ENCODE data around the gene ZNF277.

ZNF277 gene

GRCh38 chr7:112257073-112257472, 50.6 kb downstream of the ZNF277 start:
- DNase-seq (ENCODE audit: low read depth): no peak
- TF ChIP-seq CTCF (IDR thresholded peaks at IDR 0.05; ENCODE audit: insufficient read depth, low read depth, low read length, missing control alignments): no peak
- H3K4me3 ChIP-seq (ENCODE audit: low read depth, low read length): no peak overlapping the region

- DNase-seq (ENCODE audit: low read depth): no peak
- no peak for TF ChIP-seq CTCF (IDR thresholded peaks at IDR 0.05; ENCODE audit: insufficient read depth, low read depth, low read length, missing control alignments)
- H3K4me3 ChIP-seq (ENCODE audit: low read depth, low read length): no peak overlapping the region
Measured at GRCh38 chr7:112260911-112261310, 54.4 kb downstream of the ZNF277 start.

- DNase-seq (ENCODE audit: low read depth): no peak
- TF ChIP-seq CTCF (IDR thresholded peaks at IDR 0.05; ENCODE audit: insufficient read depth, low read depth, low read length, missing control alignments): no peak
Measured at GRCh38 chr7:112262036-112262435, 55.5 kb downstream of the ZNF277 start.

GRCh38 chr7:112262855-112263487, 56.5 kb downstream of the ZNF277 start:
- no peak overlapping the region for H3K4me3 ChIP-seq (ENCODE audit: low read depth, low read length)
- no peak for TF ChIP-seq CTCF (IDR thresholded peaks at IDR 0.05; ENCODE audit: insufficient read depth, low read depth, low read length, missing control alignments)
- DNase-seq (ENCODE audit: low read depth): no peak

More at GRCh38 chr7:112262036-112262435, 55.5 kb downstream of the ZNF277 start:
- no peak overlapping the region for H3K4me3 ChIP-seq (ENCODE audit: low read depth, low read length)

- H3K4me3 ChIP-seq (ENCODE audit: low read depth, low read length): no peak overlapping the region
- no peak for DNase-seq (ENCODE audit: low read depth)
- TF ChIP-seq CTCF (IDR thresholded peaks at IDR 0.05; ENCODE audit: insufficient read depth, low read depth, low read length, missing control alignments): no peak
Measured at GRCh38 chr7:112263519-112263918, 57.0 kb downstream of the ZNF277 start.

GRCh38 chr7:112266141-112266540, 59.6 kb downstream of the ZNF277 start:
- H3K4me3 ChIP-seq (ENCODE audit: low read depth, low read length): no peak overlapping the region
- no peak for TF ChIP-seq CTCF (IDR thresholded peaks at IDR 0.05; ENCODE audit: insufficient read depth, low read depth, low read length, missing control alignments)
- no peak for DNase-seq (ENCODE audit: low read depth)
